ENCODE data around the gene LSM3. TPM values are rescaled to one million over a fixed set of nuclear protein-coding genes. Genes with fewer than 3 reads are reported as not detected.

LSM3 gene
- total RNA-seq, 1 donor from 2014 or later: 24.9 TPM

GRCh38 chr3:14186854-14187458 is 8.3 kb downstream of the LSM3 start:
- H3K4me3 ChIP-seq (ENCODE audit: low read depth, low read length): no peak overlapping the region
- TF ChIP-seq CTCF (conservative IDR thresholded peaks at IDR 0.05; ENCODE audit: low read depth, low read length): no peak
- DNase-seq (ENCODE audit: low read depth): no peak

GRCh38 chr3:14188041-14188754 is 9.6 kb downstream of the LSM3 start:
- H3K4me3 ChIP-seq (ENCODE audit: low read depth, low read length): no peak overlapping the region
- TF ChIP-seq CTCF (conservative IDR thresholded peaks at IDR 0.05; ENCODE audit: low read depth, low read length): no peak
- DNase-seq (ENCODE audit: low read depth): no peak

- DNase-seq (ENCODE audit: low read depth): no peak
- no peak overlapping the region for H3K4me3 ChIP-seq (ENCODE audit: low read depth, low read length)
- no peak for TF ChIP-seq CTCF (conservative IDR thresholded peaks at IDR 0.05; ENCODE audit: low read depth, low read length)
These were observed 16.2 kb downstream of the LSM3 start for GRCh38 chr3:14194865-14195264.

- no peak overlapping the region for H3K4me3 ChIP-seq (ENCODE audit: low read depth, low read length)
- no peak for DNase-seq (ENCODE audit: low read depth)
- no peak for TF ChIP-seq CTCF (conservative IDR thresholded peaks at IDR 0.05; ENCODE audit: low read depth, low read length)
These were observed 21.0 kb downstream of the LSM3 start for GRCh38 chr3:14199641-14200040.

- no peak for DNase-seq (ENCODE audit: low read depth)
- H3K4me3 ChIP-seq (ENCODE audit: low read depth, low read length): no peak overlapping the region
- TF ChIP-seq CTCF (conservative IDR thresholded peaks at IDR 0.05; ENCODE audit: low read depth, low read length): no peak
These were observed 21.7 kb downstream of the LSM3 start for GRCh38 chr3:14200276-14200675.

- TF ChIP-seq CTCF (conservative IDR thresholded peaks at IDR 0.05; ENCODE audit: low read depth, low read length): no peak
- no peak for DNase-seq (ENCODE audit: low read depth)
- no peak overlapping the region for H3K4me3 ChIP-seq (ENCODE audit: low read depth, low read length)
These were observed 22.2 kb downstream of the LSM3 start for GRCh38 chr3:14200841-14201240.

All from epithelial cell of proximal tubule (primary cell).